Heart left ventricle (tissue), 16 donors: Measurements from ENCODE around the gene NTMT1. TPM values are rescaled to one million over a fixed set of nuclear protein-coding genes. Genes with fewer than 3 reads are reported as not detected.

Experiments
- ATAC-seq, 4 donors: fragments of 200-7000 bp; cut with Tn5 transposase; one replicate each; pipeline ENCODE4 v1.9.1; 2020 to 2022; ENCODE audit warnings: moderate library complexity in 4 of 4, mild to moderate bottlenecking in 3 of 4, moderate number of reproducible peaks in 1 of 4
- DNase-seq, 5 donors: peaks; one replicate each; pipeline ENCODE4 v3.0.0-alpha.2; 2020
- H3K27ac ChIP-seq, 12 donors: fragments of 200-600 bp; sonication (generic) in 4 of 12; one replicate each; pipeline versions ENCODE4 v1.5.0 to v1.8.0; 2016 to 2022; ENCODE audit warnings: mild to moderate bottlenecking in 2 of 12
- H3K27me3 ChIP-seq, 9 donors: fragments of 200-600 bp; sonication (generic) in 2 of 9; one replicate each; pipeline versions ENCODE4 v1.5.1 to v1.8.0; 2016 to 2022; ENCODE audit warnings: mild to moderate bottlenecking in 3 of 9
- H3K36me3 ChIP-seq, 9 donors: fragments of 200-600 bp; sonication (generic) in 2 of 9; one replicate each; pipeline versions ENCODE4 v1.5.0 to v1.8.0; 2018 to 2022; ENCODE audit warnings: mild to moderate bottlenecking in 2 of 9
- H3K4me1 ChIP-seq, 12 donors: fragments of 200-600 bp; sonication (generic) in 4 of 12; one replicate each; pipeline versions ENCODE4 v1.5.0 to v1.8.0; 2016 to 2022; ENCODE audit warnings: mild to moderate bottlenecking in 3 of 12
- H3K4me3 ChIP-seq, 12 donors: fragments of 200-600 bp; sonication (generic) in 4 of 12; one replicate each; pipeline versions ENCODE4 v1.5.0 to v1.8.0; 2017 to 2022; ENCODE audit warnings: mild to moderate bottlenecking in 9 of 12, moderate library complexity in 4 of 12
- H3K9me3 ChIP-seq, 12 donors: fragments of 200-600 bp; sonication (generic) in 4 of 12; one replicate each; pipeline versions ENCODE4 v1.5.0 to v1.8.0; 2016 to 2022; ENCODE audit warnings: mild to moderate bottlenecking in 1 of 12
- CTCF ChIP-seq, 12 donors: fragments of 200-600 bp; sonication (generic) in 4 of 12; IDR thresholded peaks; one replicate each; pipeline versions ENCODE4 v1.5.0 to v1.8.0; 2018 to 2022; ENCODE audit warnings: antibody characterized with exemption in 12 of 12, mild to moderate bottlenecking in 5 of 12
- POLR2A ChIP-seq, 2 donors: fragments of 450-650 bp; IDR thresholded peaks; one replicate each; pipeline ENCODE4 v1.6.1; 2017; ENCODE audit warnings: antibody characterized with exemption in 2 of 2, mild to moderate bottlenecking in 2 of 2, moderate library complexity in 2 of 2
- WGBS, 4 donors: extraction: QIAGEN DNeasy Blood & Tissue Kit in 2 of 4; methylation state at CpG; one replicate each; pipeline versions ENCODE4 v1.1.5 to v1.1.7; 2013 to 2018; 5-methylcytosine and 5-hydroxymethylcytosine counted together
- intact Hi-C, 10 donors: fragments of 100-400 bp; cut with DNase I; formaldehyde crosslinking; loops; one replicate each; pipeline versions ENCODE4 v1.11.1 to v1.14.2; 2022
- polyA plus RNA-seq, 2 donors: library from polyadenylated mRNA; stranded (reverse); fragments of 200-250 nt; gene quantifications; one replicate each; pipeline ENCODE4 v1.2.3, GENCODE V29; 2013
- total RNA-seq, 9 donors: library from RNA; depleted of rRNA in 2 of 9; stranded (reverse); fragments of >200 nt in 2 of 9; fragmentation: NEBNext Ultra II Directional in 3 of 9; extraction: Animal tissue kit (Norgen Biotek cat#: 25700) in 3 of 9; gene quantifications; one replicate each; pipeline versions ENCODE4 v1.1.0 to v1.2.4, GENCODE V29; 2016 to 2023
- donor health status: ischemic (EF 13 %, LVEDD 7.1; RV severe dilation, severe dysfunction).
- donor health status: healthy with polysubstance abuse.
- donor health status: DM: no; HTN: yes; CAD: no.
- donor health status: DM: no; HTN: no; CAD: no.
- donor health status: ischemic (EF 25% LVEDD 6.9; RV normal size, moderate dysfunction).
- donor health status: ischemic (EF 25% LVEDD 5.7; RV mildly dilated, moderate dysfunction).
- donor health status: healthy.
- donor health status: DM: yes; HTN: yes; CAD: no.
- donor health status: ischemic (EF 35%, LVEDD 5.7; RV mildly dilated, moderate dysfunction).
- donor health status: nonischemic (EF 11% LVEDD 7.7; RV severe dilation, severe dysfunction).
- donor health status: DM: yes; HTN: yes; CAD: no.
- donor health status: PGD.
- donor health status: ischemic (EF 29% LVEDD 5.4; RV normal size, mild dysfunction).
- donor health status: nonischemic (EF 23%, LVEDD 6.1; RV moderate dilation, normal function).

NTMT1 gene
- total and polyA plus RNA-seq, 11 donors = 39.0 to 111 (median 61.5) TPM

GRCh38 chr9:129580211-129580915, 45.6 kb upstream of the NTMT1 start:
- H3K4me3 ChIP-seq = no peak overlapping the region
- 79 to 88% (median 86%) methylated on average over 11 of the region's 11 CpGs for WGBS, 4 donors

GRCh38 chr9:129581505-129582189, 44.3 kb upstream of the NTMT1 start:
- no peak overlapping the region for H3K27ac ChIP-seq
- intact Hi-C loops = no loop called here
- WGBS, 4 donors = 72 to 92% (median 78%) methylated on average over 2 to 4 of the region's 4 CpGs
- peaks cover 0 to 19% (median 2%) of the 10 kb centered on the region in 12 donors for H3K4me1 ChIP-seq
- H3K27me3 ChIP-seq = no peaks in the 10 kb centered on the region
- H3K9me3 ChIP-seq = peaks cover 0 to 3% (median 0%) of the 10 kb centered on the region in 12 donors
- no peak overlapping the region for H3K4me3 ChIP-seq
- no peak for TF ChIP-seq CTCF (IDR thresholded peaks at IDR 0.05)
- H3K36me3 ChIP-seq = no peaks in the 10 kb centered on the region
- ATAC-seq (no peak), DNase-seq (no peak)

More at GRCh38 chr9:129580211-129580915, 45.6 kb upstream of the NTMT1 start:
- peaks cover 0 to 3% (median 0%) of the 10 kb centered on the region in 12 donors for H3K9me3 ChIP-seq
- intact Hi-C loops = no loop called here
- peaks cover 0 to 22% (median 5%) of the 10 kb centered on the region in 12 donors for H3K4me1 ChIP-seq
- H3K27ac ChIP-seq = no peak overlapping the region
- H3K27me3 ChIP-seq = no peaks in the 10 kb centered on the region
- no peaks in the 10 kb centered on the region for H3K36me3 ChIP-seq
- no peak for DNase-seq
- no peak for TF ChIP-seq CTCF (IDR thresholded peaks at IDR 0.05)
- TF ChIP-seq POLR2A (IDR thresholded peaks at IDR 0.05) = no peak
- no peak for ATAC-seq

GRCh38 chr9:129582855-129583254, 43.1 kb upstream of the NTMT1 start:
- WGBS, 4 donors = 89 to 96% (median 89%) methylated on average over 3 of the region's 3 CpGs
- TF ChIP-seq POLR2A (IDR thresholded peaks at IDR 0.05) = no peak
- no peak for TF ChIP-seq CTCF (IDR thresholded peaks at IDR 0.05)
- peaks cover 0 to 16% (median 0%) of the 10 kb centered on the region in 12 donors for H3K4me1 ChIP-seq
- no peaks in the 10 kb centered on the region for H3K36me3 ChIP-seq
- intact Hi-C loops = no loop called here
- H3K4me3 ChIP-seq = no peak overlapping the region
- no peaks in the 10 kb centered on the region for H3K9me3 ChIP-seq
- DNase-seq = no peak
- H3K27ac ChIP-seq = no peak overlapping the region
- no peak for ATAC-seq
- no peaks in the 10 kb centered on the region for H3K27me3 ChIP-seq

- no peak for DNase-seq
These were observed 42.5 kb upstream of the NTMT1 start for GRCh38 chr9:129583308-129584038.

More at GRCh38 chr9:129583308-129584038, 42.5 kb upstream of the NTMT1 start:
- H3K4me1 ChIP-seq = peaks cover 0 to 16% (median 0%) of the 10 kb centered on the region in 12 donors
- H3K9me3 ChIP-seq = no peaks in the 10 kb centered on the region
- H3K4me3 ChIP-seq = no peak overlapping the region
- TF ChIP-seq POLR2A (IDR thresholded peaks at IDR 0.05) (no peak), CTCF (IDR thresholded peaks at IDR 0.05) (no peak)
- no peak overlapping the region for H3K27ac ChIP-seq
- intact Hi-C loops = no loop called here
- no peaks in the 10 kb centered on the region for H3K36me3 ChIP-seq
- no peak for ATAC-seq
- no peaks in the 10 kb centered on the region for H3K27me3 ChIP-seq
- WGBS, 4 donors = 72 to 84% (median 77%) methylated on average over 10 of the region's 10 CpGs
